Fibroblast of skin of abdomen (primary cell): ENCODE measurements around the gene TTC39A.
"Not testable (repeated sequence)": the region's sequence is repeated elsewhere in the genome, so short reads cannot be mapped to it uniquely, and the experiment has no call there.

Experiments used
- DNase-seq: peaks from one replicate; pipeline ENCODE4 v3.0.0-alpha.2; 2013

Gene TTC39A

GRCh38 chr1:51336711-51337110 is 6.3 kb upstream of the TTC39A start:
- no peak for DNase-seq

- no peak for DNase-seq
These were observed 5.6 kb upstream of the TTC39A start for GRCh38 chr1:51336004-51336403.

GRCh38 chr1:51331206-51332100 is 1.1 kb upstream of the TTC39A start:
- peak; percentile 36 for DNase-seq

- no peak for DNase-seq
These were observed 678 bp downstream of the TTC39A start for GRCh38 chr1:51329443-51330325.

GRCh38 chr1:51328926-51329325 is 1.4 kb downstream of the TTC39A start:
- no peak for DNase-seq

- DNase-seq, result peak; percentile 52
These were observed 2.1 kb downstream of the TTC39A start for GRCh38 chr1:51328279-51328678.

- no peak for DNase-seq
These were observed 3.0 kb downstream of the TTC39A start for GRCh38 chr1:51327386-51327785.

GRCh38 chr1:51326839-51327238 is 3.5 kb downstream of the TTC39A start:
- DNase-seq, result no peak

- no peak for DNase-seq
These were observed 4.2 kb downstream of the TTC39A start for GRCh38 chr1:51325878-51326755.

- DNase-seq, result no peak
These were observed 5.0 kb downstream of the TTC39A start for GRCh38 chr1:51325391-51325790.

- not testable (repeated sequence) for DNase-seq
These were observed 5.4 kb downstream of the TTC39A start for GRCh38 chr1:51325011-51325385.

GRCh38 chr1:51324251-51325010 is 5.9 kb downstream of the TTC39A start:
- DNase-seq, result no peak

GRCh38 chr1:51323778-51324177 is 6.6 kb downstream of the TTC39A start:
- no peak for DNase-seq

- no peak for DNase-seq
These were observed 7.8 kb downstream of the TTC39A start for GRCh38 chr1:51322417-51323101.

GRCh38 chr1:51321924-51322280 is 8.5 kb downstream of the TTC39A start:
- no peak for DNase-seq

GRCh38 chr1:51320967-51321923 is 9.1 kb downstream of the TTC39A start:
- no peak for DNase-seq

GRCh38 chr1:51317798-51318197 is 12.6 kb downstream of the TTC39A start:
- no peak for DNase-seq

GRCh38 chr1:51316846-51317120 is 13.6 kb downstream of the TTC39A start:
- DNase-seq, result no peak

GRCh38 chr1:51316113-51316845 is 14.1 kb downstream of the TTC39A start:
- DNase-seq, result no peak

- DNase-seq, result no peak
These were observed 15.4 kb downstream of the TTC39A start for GRCh38 chr1:51314974-51315373.
